Progenitor cell of endocrine pancreas (in vitro differentiated cells): ENCODE data around the gene ACSM5. TPM values are rescaled to one million over a fixed set of nuclear protein-coding genes. Genes with fewer than 3 reads are reported as not detected.

ENCODE experiments used
- DNase-seq: peaks from one replicate; pipeline ENCODE4 v3.0.0; 2021; ENCODE audit warnings: low spot score; ENCODE audit not compliant: unreplicated experiment
- H3K27ac Mint-ChIP-seq: 2 replicates; pipeline ENCODE4 v1.8.0; 2021; ENCODE audit warnings: mild to moderate bottlenecking, moderate library complexity, mixed read lengths
- H3K27me3 Mint-ChIP-seq: 2 replicates; pipeline ENCODE4 v1.8.0; 2021; ENCODE audit warnings: mixed read lengths
- H3K36me3 Mint-ChIP-seq: 2 replicates; pipeline ENCODE4 v1.8.0; 2022; ENCODE audit warnings: mixed read lengths; ENCODE audit not compliant: insufficient read depth
- H3K4me1 Mint-ChIP-seq: 2 replicates; pipeline ENCODE4 v1.8.0; 2021; ENCODE audit warnings: low read depth, mixed read lengths
- H3K4me3 Mint-ChIP-seq: 2 replicates; pipeline ENCODE4 v1.8.0; 2021; ENCODE audit warnings: low read depth, mild to moderate bottlenecking, moderate library complexity, mixed read lengths
- H3K9me3 Mint-ChIP-seq: 2 replicates; pipeline ENCODE4 v1.8.0; 2021; ENCODE audit warnings: low read depth, mixed read lengths
- total RNA-seq: library from RNA; stranded (reverse); gene quantifications from 2 replicates; pipeline ENCODE4 v1.2.1, GENCODE V29; 2021
- TF ChIP-seq, protein P1 (sequence below): fragments of 200-600 bp; sonication (generic); IDR thresholded peaks from one replicate; pipeline ENCODE4 v1.5.0; 2021; ENCODE audit warnings: antibody characterized with exemption, mild to moderate bottlenecking; ENCODE audit not compliant: unreplicated experiment

ACSM5 gene
- total RNA-seq, 1 donor from 2014 or later: not detected

DNA sequence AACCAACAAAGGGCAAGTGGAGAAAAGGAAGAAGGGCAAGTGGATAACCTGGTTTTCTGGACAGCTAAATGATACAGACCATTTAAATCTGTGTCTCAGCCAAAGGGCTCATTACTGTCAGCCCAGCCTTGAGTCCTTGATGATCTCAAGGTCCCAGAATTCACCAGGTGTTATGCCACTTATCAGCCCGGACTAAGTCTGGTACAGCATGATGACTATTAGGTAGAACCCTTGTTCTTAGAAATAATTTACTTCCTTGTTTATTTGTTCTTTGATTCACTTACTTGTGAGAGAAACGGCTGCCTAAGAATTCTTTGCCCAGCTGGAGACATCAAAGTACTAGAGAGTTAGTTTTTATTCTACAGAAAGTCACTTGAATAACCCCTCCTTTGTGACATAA, 8.3 kb upstream of the ACSM5 start:
- Mint-ChIP-seq H3K4me1 (peaks cover 3% of the 10 kb centered on the region), H3K36me3 (no peaks in the 10 kb centered on the region), H3K27ac (peak overlapping the region; percentile 67), H3K4me3 (no peak overlapping the region), H3K9me3 (no peaks in the 10 kb centered on the region), H3K27me3 (no peaks in the 10 kb centered on the region)
- TF ChIP-seq, protein P1, sequence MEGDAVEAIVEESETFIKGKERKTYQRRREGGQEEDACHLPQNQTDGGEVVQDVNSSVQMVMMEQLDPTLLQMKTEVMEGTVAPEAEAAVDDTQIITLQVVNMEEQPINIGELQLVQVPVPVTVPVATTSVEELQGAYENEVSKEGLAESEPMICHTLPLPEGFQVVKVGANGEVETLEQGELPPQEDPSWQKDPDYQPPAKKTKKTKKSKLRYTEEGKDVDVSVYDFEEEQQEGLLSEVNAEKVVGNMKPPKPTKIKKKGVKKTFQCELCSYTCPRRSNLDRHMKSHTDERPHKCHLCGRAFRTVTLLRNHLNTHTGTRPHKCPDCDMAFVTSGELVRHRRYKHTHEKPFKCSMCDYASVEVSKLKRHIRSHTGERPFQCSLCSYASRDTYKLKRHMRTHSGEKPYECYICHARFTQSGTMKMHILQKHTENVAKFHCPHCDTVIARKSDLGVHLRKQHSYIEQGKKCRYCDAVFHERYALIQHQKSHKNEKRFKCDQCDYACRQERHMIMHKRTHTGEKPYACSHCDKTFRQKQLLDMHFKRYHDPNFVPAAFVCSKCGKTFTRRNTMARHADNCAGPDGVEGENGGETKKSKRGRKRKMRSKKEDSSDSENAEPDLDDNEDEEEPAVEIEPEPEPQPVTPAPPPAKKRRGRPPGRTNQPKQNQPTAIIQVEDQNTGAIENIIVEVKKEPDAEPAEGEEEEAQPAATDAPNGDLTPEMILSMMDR: no peak
- no peak for DNase-seq

DNA sequence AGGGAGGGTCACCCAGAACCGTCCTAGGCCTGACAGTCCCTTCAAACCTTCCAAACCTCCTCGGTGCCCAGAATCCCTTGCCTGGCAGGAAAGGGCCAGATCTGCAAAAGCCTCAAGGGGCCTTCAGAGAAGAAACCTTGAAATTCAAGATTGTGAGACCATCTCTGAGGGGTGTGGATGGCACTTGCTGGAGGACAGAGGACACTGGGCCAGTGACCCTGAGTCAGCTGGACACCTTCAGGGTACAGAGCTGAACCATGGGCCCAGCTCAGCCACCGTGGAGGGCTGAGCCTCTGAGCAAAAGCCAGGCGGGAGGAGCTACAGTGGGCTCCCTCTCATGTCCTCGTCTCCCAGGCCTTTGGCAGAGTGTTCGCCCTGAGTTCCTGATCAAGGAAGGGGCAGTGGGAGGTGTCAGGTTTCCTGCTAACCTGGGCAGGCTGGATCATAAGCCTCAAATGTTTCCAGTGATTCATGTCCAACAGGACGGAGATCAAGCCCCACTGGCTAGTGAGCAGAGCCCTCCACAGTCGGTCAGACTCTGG, 7.8 kb upstream of the ACSM5 start:
- no peaks in the 10 kb centered on the region for H3K27me3 Mint-ChIP-seq
- peaks cover 2% of the 10 kb centered on the region for H3K4me1 Mint-ChIP-seq
- DNase-seq: no peak
- H3K9me3 Mint-ChIP-seq: no peaks in the 10 kb centered on the region
- TF ChIP-seq, protein P1: no peak
- no peak overlapping the region for H3K4me3 Mint-ChIP-seq
- peak overlapping the region; percentile 67 for H3K27ac Mint-ChIP-seq
- no peaks in the 10 kb centered on the region for H3K36me3 Mint-ChIP-seq

DNA sequence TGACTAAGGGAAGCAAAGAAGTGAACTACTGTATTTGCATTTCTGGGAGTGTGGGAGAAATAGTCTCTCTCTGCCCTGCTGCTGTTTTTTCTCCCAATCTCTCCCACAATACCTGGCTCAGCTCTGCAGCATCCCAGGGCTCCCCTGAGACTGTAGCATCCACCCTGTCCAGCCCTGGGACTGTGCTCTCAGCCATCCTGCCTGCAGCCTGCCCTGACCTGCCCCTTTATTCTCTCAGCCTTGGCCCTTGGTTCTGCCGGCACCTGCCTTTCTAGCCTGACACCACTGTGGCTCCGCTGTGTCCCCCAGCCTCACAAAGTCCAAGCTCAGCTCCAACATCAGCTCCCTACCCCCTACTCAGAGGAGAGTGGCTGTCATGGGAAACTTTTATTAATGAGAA, 6.7 kb upstream of the ACSM5 start:
- no peak overlapping the region for H3K4me3 Mint-ChIP-seq
- H3K9me3 Mint-ChIP-seq: no peaks in the 10 kb centered on the region
- H3K36me3 Mint-ChIP-seq: no peaks in the 10 kb centered on the region
- H3K4me1 Mint-ChIP-seq: peaks cover 2% of the 10 kb centered on the region
- H3K27me3 Mint-ChIP-seq: no peaks in the 10 kb centered on the region
- TF ChIP-seq, protein P1: no peak
- DNase-seq: no peak
- no peak overlapping the region for H3K27ac Mint-ChIP-seq

DNA sequence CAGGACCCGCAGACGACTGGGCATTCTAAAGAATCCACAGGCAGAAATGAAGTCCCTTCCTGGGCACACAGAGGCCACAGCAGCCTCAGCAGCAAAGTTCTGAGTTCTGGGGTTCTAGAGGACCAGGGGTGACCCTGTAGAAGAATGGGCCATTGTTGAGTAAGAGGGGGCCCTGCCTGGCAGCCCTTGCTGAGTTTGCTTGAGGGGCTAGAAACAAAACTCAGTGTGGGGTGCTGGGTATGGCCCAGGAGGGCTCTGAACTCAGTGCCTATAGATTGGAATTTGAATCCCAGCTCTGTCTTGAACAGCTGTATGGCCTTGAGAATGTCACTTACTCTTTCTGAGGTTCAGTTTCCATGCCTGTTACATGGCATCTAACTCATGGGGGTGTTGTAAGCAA, 4.7 kb upstream of the ACSM5 start, which contains the start of gene PDILT:
Gene PDILT, minus strand, starts transcription at position 101 of the 400 bp plus-strand sequence. CDS start 5,437 bp downstream, outside the sequence.
- Mint-ChIP-seq H3K4me3 (no peak within 1 kb of the TSS), H3K9me3 (no peaks in the 10 kb centered on the region), H3K36me3 (no peaks in the 10 kb centered on the region), H3K27ac (no peak within 1 kb of the TSS), H3K27me3 (no peaks in the 10 kb centered on the region), H3K4me1 (peaks cover 2% of the 10 kb centered on the region)
- TF ChIP-seq, protein P1: no peak
- no peak for DNase-seq

DNA sequence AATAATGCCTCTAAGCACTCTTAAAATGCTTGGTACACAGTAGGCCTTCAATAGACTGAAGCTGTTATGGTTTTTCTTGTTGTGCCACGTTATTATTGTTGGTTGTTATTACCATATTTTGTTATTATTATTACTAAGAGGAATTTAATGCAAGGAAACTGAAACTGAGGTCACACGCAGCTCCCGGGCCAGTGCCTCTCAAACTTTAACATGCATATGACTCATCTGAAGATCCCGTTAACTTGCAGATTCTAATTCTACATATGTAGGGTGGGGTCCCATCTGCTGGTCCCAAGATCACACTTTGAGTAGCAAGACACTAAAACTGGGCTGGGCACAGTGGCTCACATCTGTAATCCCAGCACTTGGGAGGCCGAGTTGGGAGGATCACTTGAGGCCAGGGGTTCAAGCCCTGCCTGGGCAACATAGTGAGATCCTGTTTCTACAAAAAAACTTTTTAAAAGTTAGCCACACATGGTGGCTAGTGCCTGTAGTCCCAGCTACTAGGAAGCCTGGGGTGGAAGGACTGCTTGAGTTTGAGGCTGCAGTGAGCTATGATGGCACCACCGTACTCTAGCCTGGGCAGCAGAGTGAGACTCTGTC, 888 bp downstream of the ACSM5 start:
- no peak overlapping the region for H3K4me3 Mint-ChIP-seq
- TF ChIP-seq, protein P1: no peak
- no peak overlapping the region for H3K27ac Mint-ChIP-seq
- H3K36me3 Mint-ChIP-seq: no peaks in the 10 kb centered on the region
- peaks cover 3% of the 10 kb centered on the region for H3K27me3 Mint-ChIP-seq
- no peak for DNase-seq
- no peaks in the 10 kb centered on the region for H3K9me3 Mint-ChIP-seq
- no peaks in the 10 kb centered on the region for H3K4me1 Mint-ChIP-seq
